K562 (cell line): ENCODE data around the gene THADA. TPM values are rescaled to one million over a fixed set of nuclear protein-coding genes. Genes with fewer than 3 reads are reported as not detected.
A peak's percentile ranks its signal among the peaks of the same experiment; 100 is the strongest.

ENCODE experiments used
- CBX1 ChIP-seq: sonication (generic); IDR thresholded peaks from 2 replicates; pipeline ENCODE4 v1.6.1; 2016; ENCODE audit warnings: antibody characterized with exemption, low read depth, mild to moderate bottlenecking
- DNMT1 ChIP-seq: fragments of 450-650 bp; IDR thresholded peaks from 2 replicates; pipeline ENCODE4 v1.6.1; 2016; ENCODE audit warnings: antibody characterized with exemption, mild to moderate bottlenecking
- KLF6 ChIP-seq: fragments of 250-450 bp; sonication (Bioruptor Pico); IDR thresholded peaks from 2 replicates; pipeline ENCODE4 v1.4.0; 2020; ENCODE audit warnings: mild to moderate bottlenecking, moderate library complexity, borderline replicate concordance
- MAFF ChIP-seq: IDR thresholded peaks from 2 replicates; pipeline ENCODE4 v1.6.1; 2012; ENCODE audit warnings: low read length, improper control_type of control experiment
- MTA1 ChIP-seq: fragments of 450-650 bp; IDR thresholded peaks from 2 replicates; pipeline ENCODE4 v1.6.1; 2017; ENCODE audit warnings: borderline replicate concordance
- NRF1 ChIP-seq, 2 experiments: fragments of 450-650 bp; IDR thresholded peaks in 1 of 2; conservative IDR thresholded peaks in 1 of 2; 2 replicates each; pipeline ENCODE4 v1.6.1; 2014; ENCODE audit warnings: mild to moderate bottlenecking in 2 of 2
- PHF8 ChIP-seq: fragments of 200-600 bp; sonication (generic); IDR thresholded peaks from 2 replicates; pipeline ENCODE4 v1.6.1; 2012; ENCODE audit warnings: mixed run types, mild to moderate bottlenecking, inconsistent platforms, low read length, moderate library complexity, borderline replicate concordance
- RBM34 ChIP-seq: fragments of 200-400 bp; formaldehyde crosslinking; IDR thresholded peaks from 2 replicates; pipeline ENCODE4 v1.6.1; 2018; ENCODE audit warnings: low read length, borderline replicate concordance; ENCODE audit not compliant: insufficient read depth
- RFX1 ChIP-seq: fragments of 450-650 bp; IDR thresholded peaks from 2 replicates; pipeline ENCODE4 v1.6.1; 2016; ENCODE audit warnings: mild to moderate bottlenecking, moderate library complexity
- RFX5 ChIP-seq: IDR thresholded peaks from 2 replicates; pipeline ENCODE4 v1.6.1; 2011; ENCODE audit warnings: low read depth, mild to moderate bottlenecking, improper control_type of control experiment, low read length
- ZNF324 ChIP-seq: fragments of 250-450 bp; sonication (Bioruptor Pico); IDR thresholded peaks from 2 replicates; pipeline ENCODE4 v1.4.0; 2020; ENCODE audit warnings: mild to moderate bottlenecking
- ZNF586 ChIP-seq: fragments of 450-650 bp; formaldehyde crosslinking; conservative IDR thresholded peaks from 2 replicates; pipeline ENCODE4 v1.4.0; 2020; ENCODE audit warnings: mild to moderate bottlenecking, moderate library complexity
- ZNF696 ChIP-seq: fragments of 250-450 bp; sonication (Bioruptor Pico); conservative IDR thresholded peaks from 2 replicates; pipeline ENCODE4 v1.4.0; 2020; ENCODE audit warnings: mild to moderate bottlenecking, moderate library complexity
- polyA plus RNA-seq, 8 experiments: library from polyadenylated mRNA; depleted of rRNA in 4 of 8; stranded (reverse) in 5 of 8; unstranded in 3 of 8; fragments of >200 nt; fragmentation: Nextera tagmentation in 2 of 8; fragmentation: Illumina TruSeq in 1 of 8; extraction: Ambion mirVana in 2 of 8; extraction: Trizol in 1 of 8; gene quantifications; 2 replicates each; pipeline versions ENCODE4 v1.2.1 to v1.2.3, GENCODE V29; 2011 to 2014; ENCODE audit warnings: inconsistent platforms in 1 of 8, missing spikeins in 1 of 8
- total RNA-seq, 7 experiments: library from RNA; depleted of rRNA in 6 of 7; stranded (reverse); fragments of >200 nt in 6 of 7; fragmentation: Illumina TruSeq in 2 of 7; extraction: Trizol in 2 of 7; gene quantifications; 2 replicates each; pipeline versions ENCODE4 v1.2.1 to v1.2.3, GENCODE V29; 2011 to 2021; ENCODE audit warnings: low replicate concordance in 1 of 7
- TF ChIP-seq, protein P1 (sequence below): fragments of 250-450 bp; sonication (Bioruptor Pico); IDR thresholded peaks from 2 replicates; pipeline ENCODE4 v1.8.0; 2022; ENCODE audit warnings: moderate library complexity, mild to moderate bottlenecking, inconsistent platforms
- TF ChIP-seq, protein P2 (sequence below), 3 experiments: IDR thresholded peaks in 2 of 3; conservative IDR thresholded peaks in 1 of 3; 2 replicates each; pipeline ENCODE4 v1.5.1; 2011 to 2012; ENCODE audit warnings: low read length in 3 of 3, mild to moderate bottlenecking in 3 of 3, control low read depth in 2 of 3, improper control_type of control experiment in 1 of 3, inconsistent platforms in 1 of 3, low read depth in 1 of 3, mixed read lengths in 1 of 3, moderate library complexity in 1 of 3; ENCODE audit not compliant: insufficient read depth in 2 of 3
- TF ChIP-seq, protein P3 (sequence below): fragments of 250-450 bp; sonication (Bioruptor Pico); IDR thresholded peaks from 2 replicates; pipeline ENCODE4 v1.8.0; 2021; ENCODE audit warnings: moderate library complexity, mild to moderate bottlenecking, inconsistent platforms
- TF ChIP-seq, protein P4 (sequence below): IDR thresholded peaks from 2 replicates; pipeline ENCODE4 v1.6.1; 2014; ENCODE audit warnings: antibody characterized with exemption

THADA gene
- total and polyA plus RNA-seq, 9 of the 15 experiments (the other 6 are each of a cell fraction or from before 2014, with no cell fraction given) = 17.8 to 34.7 (median 31.9) TPM

DNA sequence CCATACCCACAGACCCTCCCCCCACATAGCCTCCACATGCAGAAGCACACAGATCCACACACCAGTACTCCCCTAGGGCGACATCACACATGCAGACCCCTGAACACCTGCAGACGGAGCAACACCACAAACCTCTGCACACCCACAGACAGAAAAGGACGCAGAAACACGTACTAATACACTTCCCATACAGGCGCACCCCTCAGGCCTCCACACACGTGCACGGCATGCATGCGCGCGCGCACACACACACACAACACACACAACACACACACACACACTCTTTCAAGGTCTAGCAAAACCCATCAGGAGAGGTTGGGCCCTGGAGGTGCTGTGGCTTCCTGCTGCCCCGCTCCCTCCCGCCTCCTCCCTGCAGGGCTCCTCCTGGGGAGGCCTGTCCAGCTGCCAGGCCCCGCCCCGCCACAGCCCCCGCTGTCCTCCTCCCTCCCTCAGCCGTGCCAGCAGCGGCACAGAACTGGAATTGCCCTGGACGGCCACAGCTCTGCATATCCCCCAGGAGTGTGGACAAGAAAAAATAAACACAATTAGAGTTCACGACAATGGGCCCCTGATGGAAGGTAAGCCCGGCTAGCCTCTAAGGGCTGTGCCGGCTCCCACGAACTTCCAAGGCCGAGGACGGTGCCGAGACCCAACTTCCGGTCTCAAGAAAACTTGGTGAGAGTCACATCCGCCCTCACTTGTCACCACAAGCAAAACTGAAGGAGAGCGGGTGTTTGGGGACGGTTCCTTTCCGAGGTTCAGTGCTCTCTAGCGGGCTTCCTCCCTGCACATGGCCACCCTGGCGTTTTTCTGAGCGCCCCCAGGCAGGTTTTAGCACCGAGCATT, 376.2 kb downstream of the THADA start (continued):
- peak; percentile 53; the same call in 1 of the 2 replicates for TF ChIP-seq CBX1
- peak; percentile 65 to 72 for TF ChIP-seq NRF1 (conservative IDR thresholded peaks at IDR 0.05 in 1 of 2, IDR thresholded peaks at IDR 0.05 in 1 of 2)
- TF ChIP-seq MTA1 = peak; percentile 22; the same call in 1 of the 2 replicates
- TF ChIP-seq, protein P1, sequence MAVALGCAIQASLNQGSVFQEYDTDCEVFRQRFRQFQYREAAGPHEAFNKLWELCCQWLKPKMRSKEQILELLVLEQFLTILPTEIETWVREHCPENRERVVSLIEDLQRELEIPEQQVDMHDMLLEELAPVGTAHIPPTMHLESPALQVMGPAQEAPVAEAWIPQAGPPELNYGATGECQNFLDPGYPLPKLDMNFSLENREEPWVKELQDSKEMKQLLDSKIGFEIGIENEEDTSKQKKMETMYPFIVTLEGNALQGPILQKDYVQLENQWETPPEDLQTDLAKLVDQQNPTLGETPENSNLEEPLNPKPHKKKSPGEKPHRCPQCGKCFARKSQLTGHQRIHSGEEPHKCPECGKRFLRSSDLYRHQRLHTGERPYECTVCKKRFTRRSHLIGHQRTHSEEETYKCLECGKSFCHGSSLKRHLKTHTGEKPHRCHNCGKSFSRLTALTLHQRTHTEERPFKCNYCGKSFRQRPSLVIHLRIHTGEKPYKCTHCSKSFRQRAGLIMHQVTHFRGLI (CRISPR knock-in tag) = no peak
- TF ChIP-seq, protein P2, sequence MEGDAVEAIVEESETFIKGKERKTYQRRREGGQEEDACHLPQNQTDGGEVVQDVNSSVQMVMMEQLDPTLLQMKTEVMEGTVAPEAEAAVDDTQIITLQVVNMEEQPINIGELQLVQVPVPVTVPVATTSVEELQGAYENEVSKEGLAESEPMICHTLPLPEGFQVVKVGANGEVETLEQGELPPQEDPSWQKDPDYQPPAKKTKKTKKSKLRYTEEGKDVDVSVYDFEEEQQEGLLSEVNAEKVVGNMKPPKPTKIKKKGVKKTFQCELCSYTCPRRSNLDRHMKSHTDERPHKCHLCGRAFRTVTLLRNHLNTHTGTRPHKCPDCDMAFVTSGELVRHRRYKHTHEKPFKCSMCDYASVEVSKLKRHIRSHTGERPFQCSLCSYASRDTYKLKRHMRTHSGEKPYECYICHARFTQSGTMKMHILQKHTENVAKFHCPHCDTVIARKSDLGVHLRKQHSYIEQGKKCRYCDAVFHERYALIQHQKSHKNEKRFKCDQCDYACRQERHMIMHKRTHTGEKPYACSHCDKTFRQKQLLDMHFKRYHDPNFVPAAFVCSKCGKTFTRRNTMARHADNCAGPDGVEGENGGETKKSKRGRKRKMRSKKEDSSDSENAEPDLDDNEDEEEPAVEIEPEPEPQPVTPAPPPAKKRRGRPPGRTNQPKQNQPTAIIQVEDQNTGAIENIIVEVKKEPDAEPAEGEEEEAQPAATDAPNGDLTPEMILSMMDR (IDR thresholded peaks at IDR 0.05 in 2 of 3, conservative IDR thresholded peaks at IDR 0.05 in 1 of 3; ENCODE audit: insufficient read depth in 2 of 3, low read depth in 1 of 3, low read length in 3 of 3) = 0 out of 6 replicates have a peak, but pooled peaks of 2 of the 3 experiments have one; percentile 7 to 10
- TF ChIP-seq PHF8 = peak; percentile 66; the same call in 1 of the 2 replicates
- TF ChIP-seq KLF6 = no peak
- TF ChIP-seq ZNF586 (CRISPR knock-in tag) = no peak
- TF ChIP-seq RBM34 = no peak
- TF ChIP-seq RFX1 = no peak
- no peak for TF ChIP-seq RFX5
- TF ChIP-seq, protein P3, sequence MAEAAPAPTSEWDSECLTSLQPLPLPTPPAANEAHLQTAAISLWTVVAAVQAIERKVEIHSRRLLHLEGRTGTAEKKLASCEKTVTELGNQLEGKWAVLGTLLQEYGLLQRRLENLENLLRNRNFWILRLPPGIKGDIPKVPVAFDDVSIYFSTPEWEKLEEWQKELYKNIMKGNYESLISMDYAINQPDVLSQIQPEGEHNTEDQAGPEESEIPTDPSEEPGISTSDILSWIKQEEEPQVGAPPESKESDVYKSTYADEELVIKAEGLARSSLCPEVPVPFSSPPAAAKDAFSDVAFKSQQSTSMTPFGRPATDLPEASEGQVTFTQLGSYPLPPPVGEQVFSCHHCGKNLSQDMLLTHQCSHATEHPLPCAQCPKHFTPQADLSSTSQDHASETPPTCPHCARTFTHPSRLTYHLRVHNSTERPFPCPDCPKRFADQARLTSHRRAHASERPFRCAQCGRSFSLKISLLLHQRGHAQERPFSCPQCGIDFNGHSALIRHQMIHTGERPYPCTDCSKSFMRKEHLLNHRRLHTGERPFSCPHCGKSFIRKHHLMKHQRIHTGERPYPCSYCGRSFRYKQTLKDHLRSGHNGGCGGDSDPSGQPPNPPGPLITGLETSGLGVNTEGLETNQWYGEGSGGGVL (CRISPR knock-in tag) = no peak
- TF ChIP-seq ZNF696 = no peak
- TF ChIP-seq ZNF324 (CRISPR knock-in tag) = no peak
- no peak for TF ChIP-seq DNMT1
- no peak for TF ChIP-seq MAFF
- TF ChIP-seq, protein P4, sequence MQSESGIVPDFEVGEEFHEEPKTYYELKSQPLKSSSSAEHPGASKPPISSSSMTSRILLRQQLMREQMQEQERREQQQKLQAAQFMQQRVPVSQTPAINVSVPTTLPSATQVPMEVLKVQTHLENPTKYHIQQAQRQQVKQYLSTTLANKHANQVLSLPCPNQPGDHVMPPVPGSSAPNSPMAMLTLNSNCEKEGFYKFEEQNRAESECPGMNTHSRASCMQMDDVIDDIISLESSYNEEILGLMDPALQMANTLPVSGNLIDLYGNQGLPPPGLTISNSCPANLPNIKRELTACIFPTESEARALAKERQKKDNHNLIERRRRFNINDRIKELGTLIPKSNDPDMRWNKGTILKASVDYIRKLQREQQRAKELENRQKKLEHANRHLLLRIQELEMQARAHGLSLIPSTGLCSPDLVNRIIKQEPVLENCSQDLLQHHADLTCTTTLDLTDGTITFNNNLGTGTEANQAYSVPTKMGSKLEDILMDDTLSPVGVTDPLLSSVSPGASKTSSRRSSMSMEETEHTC = no peak
